ENCODE data around the gene ZNF688. TPM values are rescaled to one million over a fixed set of nuclear protein-coding genes. Genes with fewer than 3 reads are reported as not detected.

Gene ZNF688
- total RNA-seq, result 12.2 TPM
- long read RNA-seq, transcript ZNF688-201 (3 exons, 2,506 nt), result major isoform, 15 of 25 reads
- long read RNA-seq, partial matches to known transcripts, result 0 of 25 reads
- long read RNA-seq, other reads (novel, unspliced or antisense), result 10 of 25 reads

- ATAC-seq (ENCODE audit: poor library complexity), result peak; percentile 90
- intact Hi-C loops (cut with DNase I), result loop anchor here (5.0 kb wide), 1 partner anchor 44 kb away; the partner anchor contains the start of gene ZNF768
- DNase-seq, result peak; percentile 96
Observed at GRCh38 chr16:30571445-30572322, at the start of gene ZNF688. ZNF688 (minus strand) TSS chr16:30571714; CDS start chr16:30571629, 85 bp downstream.

GRCh38 chr16:30620169-30620568, 48.7 kb upstream of the ZNF688 start:
- no peak for DNase-seq
- intact Hi-C loops (cut with DNase I), result no loop called here
- no peak for ATAC-seq (ENCODE audit: poor library complexity)

- DNase-seq (no peak), ATAC-seq (ENCODE audit: poor library complexity) (no peak)
- intact Hi-C loops (cut with DNase I), result loop anchor here (5.0 kb wide), 1 partner anchor 182 kb away; no protein-coding TSS in a partner anchor
Observed at GRCh38 chr16:30619638-30620037, 48.1 kb upstream of the ZNF688 start.

GRCh38 chr16:30619202-30619601, 47.7 kb upstream of the ZNF688 start:
- no peak for DNase-seq
- no peak for ATAC-seq (ENCODE audit: poor library complexity)
- intact Hi-C loops (cut with DNase I), result loop anchor here (5.0 kb wide), 1 partner anchor 182 kb away; no protein-coding TSS in a partner anchor

GRCh38 chr16:30615358-30616091, 44.0 kb upstream of the ZNF688 start:
- intact Hi-C loops (cut with DNase I), result loop anchor here (5.0 kb wide), 1 partner anchor 178 kb away; no protein-coding TSS in a partner anchor
- ATAC-seq (ENCODE audit: poor library complexity) (peak; percentile 66), DNase-seq (peak; percentile 60)

GRCh38 chr16:30609926-30610839, 38.7 kb upstream of the ZNF688 start, which contains the start of gene ZNF689:
ZNF689 (minus strand) TSS chr16:30610389; CDS start chr16:30610041, 348 bp downstream.
- intact Hi-C loops (cut with DNase I), result loop anchor here (10.0 kb wide), 1 partner anchor 185 kb away; no protein-coding TSS in a partner anchor

GRCh38 chr16:30609002-30609925, 37.8 kb upstream of the ZNF688 start:
- ATAC-seq (ENCODE audit: poor library complexity) (peak; percentile 74), DNase-seq (peak; percentile 70)
- intact Hi-C loops (cut with DNase I), result loop anchor here (10.0 kb wide), 1 partner anchor 184 kb away; no protein-coding TSS in a partner anchor

More at GRCh38 chr16:30609926-30610839, 38.7 kb upstream of the ZNF688 start, which contains the start of gene ZNF689:
- DNase-seq (peak; percentile 93), ATAC-seq (ENCODE audit: poor library complexity) (peak; percentile 99)

GRCh38 chr16:30606004-30606403, 34.5 kb upstream of the ZNF688 start:
- no peak for ATAC-seq (ENCODE audit: poor library complexity)
- intact Hi-C loops (cut with DNase I), result loop anchor here (10.0 kb wide), 1 partner anchor 181 kb away; no protein-coding TSS in a partner anchor

GRCh38 chr16:30605158-30605557, 33.6 kb upstream of the ZNF688 start:
- intact Hi-C loops (cut with DNase I), result loop anchor here (10.0 kb wide), 1 partner anchor 180 kb away; no protein-coding TSS in a partner anchor
- ATAC-seq (ENCODE audit: poor library complexity) (no peak), DNase-seq (peak; percentile 56)

More at GRCh38 chr16:30606004-30606403, 34.5 kb upstream of the ZNF688 start:
- DNase-seq, result no peak

- intact Hi-C loops (cut with DNase I), result loop anchor here (10.0 kb wide), 1 partner anchor 180 kb away; no protein-coding TSS in a partner anchor
- DNase-seq, result no peak
- peak; percentile 13 for ATAC-seq (ENCODE audit: poor library complexity)
Observed at GRCh38 chr16:30604316-30604947, 32.9 kb upstream of the ZNF688 start.

- intact Hi-C loops (cut with DNase I), result loop anchor here (10.0 kb wide), 1 partner anchor 179 kb away; no protein-coding TSS in a partner anchor
- ATAC-seq (ENCODE audit: poor library complexity) (peak; percentile 47), DNase-seq (no peak)
Observed at GRCh38 chr16:30603945-30604315, 32.4 kb upstream of the ZNF688 start.

GRCh38 chr16:30602616-30603277, 31.2 kb upstream of the ZNF688 start:
- ATAC-seq (ENCODE audit: poor library complexity) (peak; percentile 39), DNase-seq (no peak)
- intact Hi-C loops (cut with DNase I), result loop anchor here (10.0 kb wide), 1 partner anchor 178 kb away; no protein-coding TSS in a partner anchor

GRCh38 chr16:30601966-30602365, 30.5 kb upstream of the ZNF688 start:
- intact Hi-C loops (cut with DNase I), result loop anchor here (10.0 kb wide), 1 partner anchor 177 kb away; no protein-coding TSS in a partner anchor
- DNase-seq, result no peak
- ATAC-seq (ENCODE audit: poor library complexity), result no peak

- ATAC-seq (ENCODE audit: poor library complexity), result no peak
- DNase-seq, result no peak
- intact Hi-C loops (cut with DNase I), result loop anchor here (10.0 kb wide), 1 partner anchor 176 kb away; no protein-coding TSS in a partner anchor
Observed at GRCh38 chr16:30600929-30601328, 29.4 kb upstream of the ZNF688 start.

GRCh38 chr16:30600215-30600614, 28.7 kb upstream of the ZNF688 start:
- ATAC-seq (ENCODE audit: poor library complexity) (no peak), DNase-seq (no peak)
- intact Hi-C loops (cut with DNase I), result loop anchor here (10.0 kb wide), 1 partner anchor 175 kb away; no protein-coding TSS in a partner anchor

Measured in Right ventricle myocardium superior (tissue), 1 donor.